Ishikawa (cell line): ENCODE results near the gene ATRN.

ENCODE experiments used
- CEBPB ChIP-seq: IDR thresholded peaks from 2 replicates; pipeline ENCODE4 v1.6.1; 2012
- CREB1 ChIP-seq: IDR thresholded peaks from 2 replicates; pipeline ENCODE4 v1.6.1; 2012; ENCODE audit warnings: low read depth
- EGR1 ChIP-seq: IDR thresholded peaks from 2 replicates; pipeline ENCODE4 v1.6.1; 2012
- EP300 ChIP-seq: IDR thresholded peaks from 2 replicates; pipeline ENCODE4 v1.6.1; 2012; ENCODE audit warnings: borderline replicate concordance
- FOXM1 ChIP-seq: IDR thresholded peaks from 2 replicates; pipeline ENCODE4 v1.6.1; 2012; ENCODE audit warnings: low read depth, borderline replicate concordance
- MAX ChIP-seq: IDR thresholded peaks from 2 replicates; pipeline ENCODE4 v1.6.1; 2012
- NFIC ChIP-seq: IDR thresholded peaks from 2 replicates; pipeline ENCODE4 v1.6.1; 2012
- RAD21 ChIP-seq: IDR thresholded peaks from 2 replicates; pipeline ENCODE4 v1.6.1; 2012; ENCODE audit warnings: low read depth
- TAF1 ChIP-seq: IDR thresholded peaks from 2 replicates; pipeline ENCODE4 v1.6.1; 2012; ENCODE audit warnings: low read depth, mild to moderate bottlenecking
- TCF12 ChIP-seq: IDR thresholded peaks from 2 replicates; pipeline ENCODE4 v1.6.1; 2012; ENCODE audit warnings: low read depth
- USF1 ChIP-seq: IDR thresholded peaks from 2 replicates; pipeline ENCODE4 v1.6.1; 2012
- YY1 ChIP-seq: IDR thresholded peaks from 2 replicates; pipeline ENCODE4 v1.6.1; 2012; ENCODE audit warnings: low read depth
- ZBTB7A ChIP-seq: IDR thresholded peaks from 2 replicates; pipeline ENCODE4 v1.6.1; 2012; ENCODE audit warnings: low read depth
- TF ChIP-seq, protein P1 (sequence below): IDR thresholded peaks from 2 replicates; pipeline ENCODE4 v1.6.1; 2012; ENCODE audit warnings: low read depth, mild to moderate bottlenecking

The ATRN gene

GRCh38 chr20:3671986-3672546, 201.2 kb downstream of the ATRN start:
- TF ChIP-seq CREB1, result no peak
- TF ChIP-seq TCF12, result no peak
- TF ChIP-seq USF1, result no peak

GRCh38 chr20:3672547-3673171, 201.8 kb downstream of the ATRN start:
- TF ChIP-seq USF1 (no peak), FOXM1 (no peak), EGR1 (no peak), YY1 (no peak), EP300 (no peak), TAF1 (no peak), MAX (no peak), CEBPB (no peak), ZBTB7A (no peak), TCF12 (no peak)

DNA sequence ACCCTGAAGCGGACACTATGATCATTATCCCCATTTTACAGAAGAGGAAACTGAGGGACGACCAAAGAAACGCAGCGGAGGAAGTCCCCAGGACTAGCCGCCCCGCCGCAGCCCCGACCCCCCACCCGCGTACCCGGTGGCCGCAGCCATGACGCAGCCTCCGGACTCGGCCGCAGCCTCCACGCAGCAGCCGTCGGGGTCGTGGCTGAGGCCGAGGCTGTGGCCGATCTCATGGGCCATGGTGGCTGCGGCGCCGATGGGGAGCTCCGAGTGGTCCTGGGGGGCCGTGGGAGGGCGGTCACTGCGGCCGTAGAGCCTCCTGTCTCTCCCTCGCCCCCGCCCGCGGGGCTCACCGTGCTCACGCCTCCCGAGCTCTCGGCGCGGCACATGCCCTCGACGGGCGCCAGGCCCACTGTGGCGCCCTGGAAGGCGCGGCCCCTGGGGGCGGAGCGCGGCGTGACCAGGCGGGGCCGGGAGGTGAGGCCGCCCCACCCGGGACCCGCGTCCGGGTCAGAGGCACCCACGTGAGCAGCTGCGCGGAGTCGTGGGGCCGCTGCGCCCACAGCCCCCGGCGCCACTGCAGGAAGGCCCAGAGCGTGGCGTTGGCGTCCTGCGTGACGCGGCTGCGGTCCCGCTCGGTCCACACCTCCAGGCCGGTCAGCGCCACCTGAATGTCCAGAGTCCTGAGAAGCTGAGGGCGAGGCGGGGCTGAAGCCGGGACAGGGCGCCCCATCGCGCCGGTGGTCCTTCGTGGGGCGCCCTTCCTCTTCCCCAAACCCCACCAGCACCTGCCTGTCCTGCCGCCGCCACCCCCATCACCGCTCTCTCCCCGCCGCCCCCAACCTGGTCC, 202.6 kb downstream of the ATRN start:
- no peak for TF ChIP-seq CREB1
- TF ChIP-seq USF1, result no peak
- TF ChIP-seq NFIC, result no peak
- no peak for TF ChIP-seq RAD21
- TF ChIP-seq, protein P1, sequence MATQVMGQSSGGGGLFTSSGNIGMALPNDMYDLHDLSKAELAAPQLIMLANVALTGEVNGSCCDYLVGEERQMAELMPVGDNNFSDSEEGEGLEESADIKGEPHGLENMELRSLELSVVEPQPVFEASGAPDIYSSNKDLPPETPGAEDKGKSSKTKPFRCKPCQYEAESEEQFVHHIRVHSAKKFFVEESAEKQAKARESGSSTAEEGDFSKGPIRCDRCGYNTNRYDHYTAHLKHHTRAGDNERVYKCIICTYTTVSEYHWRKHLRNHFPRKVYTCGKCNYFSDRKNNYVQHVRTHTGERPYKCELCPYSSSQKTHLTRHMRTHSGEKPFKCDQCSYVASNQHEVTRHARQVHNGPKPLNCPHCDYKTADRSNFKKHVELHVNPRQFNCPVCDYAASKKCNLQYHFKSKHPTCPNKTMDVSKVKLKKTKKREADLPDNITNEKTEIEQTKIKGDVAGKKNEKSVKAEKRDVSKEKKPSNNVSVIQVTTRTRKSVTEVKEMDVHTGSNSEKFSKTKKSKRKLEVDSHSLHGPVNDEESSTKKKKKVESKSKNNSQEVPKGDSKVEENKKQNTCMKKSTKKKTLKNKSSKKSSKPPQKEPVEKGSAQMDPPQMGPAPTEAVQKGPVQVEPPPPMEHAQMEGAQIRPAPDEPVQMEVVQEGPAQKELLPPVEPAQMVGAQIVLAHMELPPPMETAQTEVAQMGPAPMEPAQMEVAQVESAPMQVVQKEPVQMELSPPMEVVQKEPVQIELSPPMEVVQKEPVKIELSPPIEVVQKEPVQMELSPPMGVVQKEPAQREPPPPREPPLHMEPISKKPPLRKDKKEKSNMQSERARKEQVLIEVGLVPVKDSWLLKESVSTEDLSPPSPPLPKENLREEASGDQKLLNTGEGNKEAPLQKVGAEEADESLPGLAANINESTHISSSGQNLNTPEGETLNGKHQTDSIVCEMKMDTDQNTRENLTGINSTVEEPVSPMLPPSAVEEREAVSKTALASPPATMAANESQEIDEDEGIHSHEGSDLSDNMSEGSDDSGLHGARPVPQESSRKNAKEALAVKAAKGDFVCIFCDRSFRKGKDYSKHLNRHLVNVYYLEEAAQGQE, result no peak
- no peak for TF ChIP-seq MAX

GRCh38 chr20:3674447-3674846, 203.6 kb downstream of the ATRN start:
- TF ChIP-seq MAX, result no peak
- TF ChIP-seq EGR1, result no peak
- TF ChIP-seq CREB1, result no peak
- no peak for TF ChIP-seq YY1

DNA sequence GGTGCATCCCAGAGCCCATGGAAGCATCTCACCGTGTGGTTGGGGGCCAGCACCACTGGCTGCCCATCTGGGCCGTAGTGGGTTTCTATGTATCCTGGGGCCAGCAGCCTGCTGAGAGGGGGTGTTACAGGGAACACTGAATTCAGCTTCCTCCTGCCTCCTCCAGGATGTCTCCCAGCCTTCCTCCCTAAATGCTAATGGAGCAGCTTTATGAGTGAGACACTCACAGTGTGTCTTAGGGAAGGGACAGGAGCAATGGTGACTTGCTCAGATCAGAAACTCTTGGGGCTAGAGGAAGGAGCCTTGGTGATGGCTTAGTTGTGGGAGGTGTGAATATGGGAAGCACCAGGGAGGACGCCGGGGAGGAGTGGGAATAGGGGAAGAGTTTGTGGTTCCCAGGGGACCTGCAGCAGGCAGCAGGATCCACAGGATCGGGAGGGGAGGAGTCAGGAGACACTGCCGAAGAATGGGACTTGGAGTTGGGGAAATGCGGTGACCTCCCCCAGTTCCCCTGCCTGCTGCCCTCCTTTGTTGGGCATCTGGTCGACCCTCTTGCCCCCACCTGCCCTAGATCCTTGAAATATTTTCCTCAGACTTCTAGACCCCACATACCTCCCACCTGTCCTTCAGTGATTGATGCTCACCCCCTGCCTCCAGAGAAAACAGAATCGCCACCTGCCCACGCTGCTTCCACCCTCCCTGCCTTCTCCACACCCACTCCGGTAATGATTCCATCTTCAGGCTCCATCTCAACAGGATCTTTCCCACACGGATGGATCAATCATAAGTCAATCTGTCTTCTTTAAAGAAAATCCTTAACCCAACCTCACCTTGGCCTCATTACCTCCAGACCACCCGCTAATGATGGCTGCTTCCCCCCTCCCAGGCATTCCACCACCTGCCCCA, 204.4 kb downstream of the ATRN start:
- TF ChIP-seq TAF1 (no peak), RAD21 (no peak), ZBTB7A (no peak), USF1 (no peak), TCF12 (no peak), NFIC (no peak), EP300 (no peak), YY1 (no peak), CREB1 (no peak)
- TF ChIP-seq, protein P1, result no peak
